HCT116 (cell line): ENCODE measurements around the gene RBL1. TPM values are rescaled to one million over a fixed set of nuclear protein-coding genes. Genes with fewer than 3 reads are reported as not detected.

ENCODE experiments used
- ATAC-seq: fragments of 200-7000 bp; cut with Tn5 transposase; 2 replicates; pipeline ENCODE4 v1.9.1; 2020; ENCODE audit warnings: mild to moderate bottlenecking, moderate library complexity
- BruUV-seq: library from RNA; stranded (reverse); fragments of 400-500 nt; replicated peaks from 2 replicates; lab custom pipeline; 2021; lab: Mats Ljungman, UMichigan
- CTCF ChIA-PET: fragments of 300-600 bp; sonication (Branson Sonifier 250); formaldehyde crosslinking; loops from one replicate; lab custom pipeline; 2021; ENCODE audit warnings: antibody characterized with exemption; lab: Charles Lee
- POLR2A ChIA-PET: fragments of 300-600, 350-600 bp; sonication (Branson Sonifier 250); formaldehyde crosslinking; loops from one replicate; lab custom pipeline; 2021; ENCODE audit warnings: antibody characterized with exemption; lab: Charles Lee
- RAD21 ChIA-PET, 2 experiments: fragments of 300-600 bp; sonication (Branson Sonifier 250); formaldehyde crosslinking; loops; one replicate each; lab custom pipeline; 2023; ENCODE audit warnings: low total read pairs in 2 of 2; ENCODE audit not compliant: uncharacterized antibody in 2 of 2, unreplicated experiment in 2 of 2, low non-redundant PET in 1 of 2; lab: Charles Lee
- DNase-seq: peaks from one replicate; pipeline ENCODE4 v3.0.0-alpha.2; 2010; ENCODE audit warnings: low read depth, low spot score
- H2AFZ ChIP-seq: fragments of 200-600 bp; shearing (Covaris generic), sonication (generic); 2 replicates; pipeline ENCODE4 v1.6.1; 2017; ENCODE audit warnings: low read depth, mixed run types, mixed read lengths, antibody characterized with exemption, low read length; ENCODE audit not compliant: poor library complexity, severe bottlenecking
- H3K27ac ChIP-seq: 2 replicates; pipeline ENCODE4 v1.5.1; 2012; ENCODE audit warnings: low read depth, low read length
- H3K27me3 ChIP-seq: fragments of 200-600 bp; sonication (generic); 2 replicates; pipeline ENCODE4 v1.6.1; 2016; ENCODE audit warnings: mixed run types, low read length, mixed read lengths; ENCODE audit not compliant: insufficient read depth
- H3K36me3 ChIP-seq, 2 experiments: fragments of 200-500 bp in 1 of 2; fragments of 200-600 bp in 1 of 2; sonication (Bioruptor generic) in 1 of 2; sonication (generic) in 1 of 2; 2 replicates each; pipeline versions ENCODE4 v1.5.1 to v1.6.1; 2014 to 2016; ENCODE audit warnings: low read length in 2 of 2, inconsistent platforms in 1 of 2, mixed read lengths in 1 of 2, mixed run types in 1 of 2; ENCODE audit not compliant: insufficient read depth in 2 of 2, control insufficient read depth in 1 of 2
- H3K4me1 ChIP-seq, 2 experiments: fragments of 200-600 bp in 1 of 2; sonication (generic) in 1 of 2; 2 replicates each; pipeline versions ENCODE4 v1.5.1 to v1.6.1; 2012 to 2017; ENCODE audit warnings: low read length in 2 of 2, inconsistent platforms in 1 of 2, mild to moderate bottlenecking in 1 of 2, mixed read lengths in 1 of 2, mixed run types in 1 of 2, moderate library complexity in 1 of 2; ENCODE audit not compliant: insufficient read depth in 2 of 2, control insufficient read depth in 1 of 2
- H3K4me2 ChIP-seq: fragments of 200-600 bp; sonication (generic); 2 replicates; pipeline ENCODE4 v1.6.1; 2017; ENCODE audit warnings: mixed run types, low read length, mixed read lengths
- H3K4me3 ChIP-seq, 2 experiments: fragments of 200-600 bp in 1 of 2; sonication (generic) in 1 of 2; replicated peaks in 1 of 2; 2 replicates each; pipeline ENCODE4 v1.5.1; 2011 to 2016; ENCODE audit warnings: low read length in 2 of 2, control low read depth in 1 of 2, low read depth in 1 of 2, mild to moderate bottlenecking in 1 of 2, mixed read lengths in 1 of 2, mixed run types in 1 of 2
- H3K79me2 ChIP-seq: fragments of 200-600 bp; sonication (generic); 2 replicates; pipeline ENCODE4 v1.6.1; 2017; ENCODE audit warnings: mild to moderate bottlenecking, mixed run types, low read length, moderate library complexity, mixed read lengths; ENCODE audit not compliant: insufficient read depth
- H3K9ac ChIP-seq: fragments of 200-600 bp; sonication (generic); 2 replicates; pipeline ENCODE4 v1.6.1; 2016; ENCODE audit warnings: low read length, mixed read lengths
- H3K9me2 ChIP-seq: fragments of 200-600 bp; sonication (generic), shearing (Covaris generic); 2 replicates; pipeline ENCODE4 v1.6.1; 2017; ENCODE audit warnings: mixed run types, mild to moderate bottlenecking, moderate library complexity; ENCODE audit not compliant: insufficient read depth
- H3K9me3 ChIP-seq, 2 experiments: fragments of 200-500 bp in 1 of 2; fragments of 200-600 bp in 1 of 2; sonication (Bioruptor generic) in 1 of 2; sonication (generic) in 1 of 2; 2 replicates each; pipeline ENCODE4 v1.6.1; 2014 to 2017; ENCODE audit warnings: low read length in 2 of 2, mixed read lengths in 2 of 2, inconsistent platforms in 1 of 2, low read depth in 1 of 2, mild to moderate bottlenecking in 1 of 2, mixed run types in 1 of 2, moderate library complexity in 1 of 2; ENCODE audit not compliant: control insufficient read depth in 1 of 2, insufficient read depth in 1 of 2
- H4K20me1 ChIP-seq: fragments of 200-600 bp; sonication (generic), shearing (Covaris generic); 2 replicates; pipeline ENCODE4 v1.6.1; 2017; ENCODE audit warnings: mixed run types, mild to moderate bottlenecking, moderate library complexity; ENCODE audit not compliant: insufficient read depth
- CEBPB ChIP-seq: IDR thresholded peaks from 2 replicates; pipeline ENCODE4 v1.6.1; 2012; ENCODE audit warnings: low read depth
- CTCF ChIP-seq, 3 experiments: fragments of 200-600 bp in 1 of 3; sonication (generic) in 1 of 3; IDR thresholded peaks in 2 of 3; conservative IDR thresholded peaks in 1 of 3; 2 replicates each; pipeline ENCODE4 v1.5.1; 2012 to 2017; ENCODE audit warnings: low read depth in 2 of 3, low read length in 2 of 3, antibody characterized with exemption in 1 of 3, borderline replicate concordance in 1 of 3, control low read depth in 1 of 3, mild to moderate bottlenecking in 1 of 3, mixed read lengths in 1 of 3, mixed run types in 1 of 3, moderate library complexity in 1 of 3; ENCODE audit not compliant: insufficient read depth in 1 of 3
- EZH2phosphoT487 ChIP-seq: fragments of 200-600 bp; IDR thresholded peaks from 2 replicates; pipeline ENCODE4 v1.6.1; 2018; ENCODE audit warnings: antibody characterized with exemption, borderline replicate concordance
- MAX ChIP-seq: IDR thresholded peaks from 2 replicates; pipeline ENCODE4 v1.6.1; 2012
- POLR2AphosphoS5 ChIP-seq: IDR thresholded peaks from 2 replicates; pipeline ENCODE4 v1.6.1; 2011; ENCODE audit warnings: mild to moderate bottlenecking, low read depth, low read length, moderate library complexity
- SIN3A ChIP-seq: IDR thresholded peaks from 2 replicates; pipeline ENCODE4 v1.6.1; 2012; ENCODE audit warnings: low read depth
- SRF ChIP-seq: IDR thresholded peaks from 2 replicates; pipeline ENCODE4 v1.6.1; 2012; ENCODE audit warnings: low read depth
- TCF7L2 ChIP-seq: IDR thresholded peaks from 2 replicates; pipeline ENCODE4 v1.7.0; 2011; ENCODE audit warnings: borderline replicate concordance, inconsistent platforms; ENCODE audit not compliant: insufficient read depth, insufficient read length; ENCODE audit errors: extremely low read depth
- YY1 ChIP-seq: IDR thresholded peaks from 2 replicates; pipeline ENCODE4 v1.6.1; 2011; ENCODE audit warnings: low read length, low read depth, moderate library complexity, mild to moderate bottlenecking; ENCODE audit not compliant: insufficient replicate concordance; ENCODE audit errors: extremely low read depth
- ZFX ChIP-seq: fragments of 450-650 bp; IDR thresholded peaks from 2 replicates; pipeline ENCODE4 v1.6.1; 2017
- intact Hi-C: fragments of 100-400 bp; cut with micrococcal nuclease; formaldehyde crosslinking; loops from 2 replicates; pipeline ENCODE4 v1.10.0; 2022
- total RNA-seq: library from RNA; stranded (reverse); gene quantifications from one replicate; pipeline ENCODE4 v1.2.1, GENCODE V29; 2021; ENCODE audit not compliant: unreplicated experiment
- TF ChIP-seq, protein P1 (sequence below): IDR thresholded peaks from 2 replicates; pipeline ENCODE4 v1.6.1; 2012; ENCODE audit warnings: low read depth

Gene RBL1
- total RNA-seq, 1 experiment from 2014 or later: 16.9 TPM

- H3K79me2 ChIP-seq: no peaks in the 10 kb centered on the region
- no peaks in the 10 kb centered on the region for H4K20me1 ChIP-seq
- H3K9me2 ChIP-seq: no peaks in the 10 kb centered on the region
- no peaks in the 10 kb centered on the region for H3K27me3 ChIP-seq
- H3K27ac ChIP-seq: no peak overlapping the region
- ChIA-PET POLR2A (no interaction called here), RAD21 (no interaction called here), CTCF (no interaction called here)
- no peaks in the 10 kb centered on the region for H3K36me3 ChIP-seq
- intact Hi-C loops: no loop called here
- BruUV-seq: no TSS peak
- DNase-seq (no peak), ATAC-seq (no peak)
- peaks cover 2 to 6% of the 10 kb centered on the region in 2 experiments; a peak in 1 of 4 replicates for H3K9me3 ChIP-seq
- no peak overlapping the region for H3K4me3 ChIP-seq
- no peak overlapping the region for H2AFZ ChIP-seq
- H3K4me2 ChIP-seq: no peak overlapping the region
- TF ChIP-seq CTCF (IDR thresholded peaks at IDR 0.05 in 2 of 3, conservative IDR thresholded peaks at IDR 0.05 in 1 of 3; ENCODE audit: borderline replicate concordance in 1 of 3, insufficient read depth in 1 of 3, low read depth in 2 of 3, low read length in 2 of 3) (no peak), CEBPB (no peak), ZFX (no peak), SRF (no peak), EZH2phosphoT487 (no peak), TCF7L2 (no peak), MAX (no peak), YY1 (no peak), SIN3A (no peak), POLR2AphosphoS5 (no peak)
- TF ChIP-seq, protein P1, sequence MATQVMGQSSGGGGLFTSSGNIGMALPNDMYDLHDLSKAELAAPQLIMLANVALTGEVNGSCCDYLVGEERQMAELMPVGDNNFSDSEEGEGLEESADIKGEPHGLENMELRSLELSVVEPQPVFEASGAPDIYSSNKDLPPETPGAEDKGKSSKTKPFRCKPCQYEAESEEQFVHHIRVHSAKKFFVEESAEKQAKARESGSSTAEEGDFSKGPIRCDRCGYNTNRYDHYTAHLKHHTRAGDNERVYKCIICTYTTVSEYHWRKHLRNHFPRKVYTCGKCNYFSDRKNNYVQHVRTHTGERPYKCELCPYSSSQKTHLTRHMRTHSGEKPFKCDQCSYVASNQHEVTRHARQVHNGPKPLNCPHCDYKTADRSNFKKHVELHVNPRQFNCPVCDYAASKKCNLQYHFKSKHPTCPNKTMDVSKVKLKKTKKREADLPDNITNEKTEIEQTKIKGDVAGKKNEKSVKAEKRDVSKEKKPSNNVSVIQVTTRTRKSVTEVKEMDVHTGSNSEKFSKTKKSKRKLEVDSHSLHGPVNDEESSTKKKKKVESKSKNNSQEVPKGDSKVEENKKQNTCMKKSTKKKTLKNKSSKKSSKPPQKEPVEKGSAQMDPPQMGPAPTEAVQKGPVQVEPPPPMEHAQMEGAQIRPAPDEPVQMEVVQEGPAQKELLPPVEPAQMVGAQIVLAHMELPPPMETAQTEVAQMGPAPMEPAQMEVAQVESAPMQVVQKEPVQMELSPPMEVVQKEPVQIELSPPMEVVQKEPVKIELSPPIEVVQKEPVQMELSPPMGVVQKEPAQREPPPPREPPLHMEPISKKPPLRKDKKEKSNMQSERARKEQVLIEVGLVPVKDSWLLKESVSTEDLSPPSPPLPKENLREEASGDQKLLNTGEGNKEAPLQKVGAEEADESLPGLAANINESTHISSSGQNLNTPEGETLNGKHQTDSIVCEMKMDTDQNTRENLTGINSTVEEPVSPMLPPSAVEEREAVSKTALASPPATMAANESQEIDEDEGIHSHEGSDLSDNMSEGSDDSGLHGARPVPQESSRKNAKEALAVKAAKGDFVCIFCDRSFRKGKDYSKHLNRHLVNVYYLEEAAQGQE: no peak
- no peaks in the 10 kb centered on the region for H3K4me1 ChIP-seq
- H3K9ac ChIP-seq: no peak overlapping the region
Measured at GRCh38 chr20:36967636-36968035, 128.2 kb downstream of the RBL1 start.
